Right lobe of liver (tissue), 6 donors: ENCODE results near the gene MYRFL. TPM values are rescaled to one million over a fixed set of nuclear protein-coding genes. Genes with fewer than 3 reads are reported as not detected.

Source experiments
- ATAC-seq, 4 donors: fragments of 200-7000 bp; cut with Tn5 transposase; one replicate each; pipeline ENCODE4 v1.9.1; 2020; ENCODE audit warnings: mild to moderate bottlenecking in 4 of 4, moderate library complexity in 4 of 4
- DNase-seq, 3 donors: peaks; one replicate each; pipeline ENCODE4 v3.0.0-alpha.2; 2020
- H3K27ac ChIP-seq, 3 donors: fragments of 200-600 bp; one replicate each; pipeline ENCODE4 v1.8.0; 2022
- H3K27me3 ChIP-seq, 2 donors: fragments of 200-600 bp; one replicate each; pipeline ENCODE4 v1.8.0; 2022
- H3K36me3 ChIP-seq, 4 donors: fragments of 200-600 bp; sonication (generic) in 1 of 4; one replicate each; pipeline versions ENCODE4 v1.5.1 to v1.8.0; 2017 to 2022; ENCODE audit warnings: control low read depth in 1 of 4
- H3K4me1 ChIP-seq, 4 donors: fragments of 200-600 bp; sonication (generic) in 1 of 4; one replicate each; pipeline versions ENCODE4 v1.5.1 to v1.8.0; 2017 to 2022; ENCODE audit warnings: control low read depth in 1 of 4
- H3K4me3 ChIP-seq, 3 donors: fragments of 200-600 bp; one replicate each; pipeline ENCODE4 v1.8.0; 2022
- H3K9me3 ChIP-seq, 4 donors: fragments of 200-600 bp; sonication (generic) in 1 of 4; one replicate each; pipeline versions ENCODE4 v1.5.1 to v1.8.0; 2017 to 2022; ENCODE audit warnings: control low read depth in 1 of 4
- CTCF ChIP-seq, 4 donors: fragments of 200-600 bp in 3 of 4; fragments of 450-650 bp in 1 of 4; IDR thresholded peaks; one replicate each; pipeline versions ENCODE4 v1.5.1 to v1.8.0; 2016 to 2022; ENCODE audit warnings: antibody characterized with exemption in 4 of 4, mild to moderate bottlenecking in 2 of 4
- POLR2A ChIP-seq: fragments of 450-650 bp; IDR thresholded peaks from one replicate; pipeline ENCODE4 v1.6.1; 2017; ENCODE audit warnings: antibody characterized with exemption, mild to moderate bottlenecking
- WGBS: methylation state at CpG from one replicate; pipeline ENCODE4 v1.1.6; 2018; ENCODE audit warnings: low coverage, low lambda C conversion rate; ENCODE audit not compliant: insufficient coverage; ENCODE audit errors: missing lambda C conversion rate; 5-methylcytosine and 5-hydroxymethylcytosine counted together
- intact Hi-C, 2 donors: fragments of 100-400 bp; cut with DNase I; formaldehyde crosslinking; loops; one replicate each; pipeline versions ENCODE4 v1.11.2 to v1.14.1; 2022
- total RNA-seq, 6 experiments: library from RNA; depleted of rRNA in 2 of 6; stranded (reverse); fragments of >200 nt in 2 of 6; fragmentation: NEBNext Ultra II Directional in 3 of 6; extraction: Animal tissue kit (Norgen Biotek cat#: 25700) in 3 of 6; gene quantifications; one replicate each; pipeline versions ENCODE4 v1.1.0 to v1.2.4, GENCODE V29; 2016 to 2023
- donor health status: DM: no; HTN: yes; CAD: no.
- donor health status: DM: no; HTN: no; CAD: no.
- donor health status: DM: no; HTN: no; CAD: no.
- donor health status: DM: no; HTN: yes; CAD: no.
- donor health status: DM: no; HTN: yes; CAD: no.

The MYRFL gene
- total RNA-seq, 6 experiments from 2014 or later = 0.11 to 0.21 (median 0.17) TPM; not detected in 2

GRCh38 chr12:69901221-69901905 is 76.3 kb downstream of the MYRFL start:
- Histone ChIP-seq H3K27me3 (no peaks in the 10 kb centered on the region), H3K4me3 (no peak overlapping the region), H3K36me3 (no peaks in the 10 kb centered on the region), H3K9me3 (no peaks in the 10 kb centered on the region), H3K27ac (no peak overlapping the region), H3K4me1 (no peaks in the 10 kb centered on the region)
- no peak for TF ChIP-seq CTCF (IDR thresholded peaks at IDR 0.05)
- TF ChIP-seq POLR2A = no peak
- intact Hi-C loops = loop anchor here in 1 of 2 donors (10.0 kb wide), 1 partner anchor 673 kb away; no protein-coding TSS in a partner anchor
- DNase-seq (no peak), ATAC-seq (peak in 2 of 4 donors; percentile 10 to 22)

- no peak for TF ChIP-seq POLR2A
- WGBS = 75% methylated on average over 8 of the region's 8 CpGs
- intact Hi-C loops = loop anchor here in 1 of 2 donors (10.0 kb wide), 1 partner anchor 671 kb away; no protein-coding TSS in a partner anchor
- Histone ChIP-seq H3K27ac (no peak overlapping the region), H3K4me3 (no peak overlapping the region), H3K27me3 (no peaks in the 10 kb centered on the region), H3K9me3 (no peaks in the 10 kb centered on the region), H3K4me1 (no peaks in the 10 kb centered on the region), H3K36me3 (no peaks in the 10 kb centered on the region)
- ATAC-seq (no peak), DNase-seq (no peak)
Observed at GRCh38 chr12:69903548-69903947, 78.5 kb downstream of the MYRFL start.

- H3K4me1 ChIP-seq = no peaks in the 10 kb centered on the region
- no peaks in the 10 kb centered on the region for H3K36me3 ChIP-seq
- ATAC-seq = no peak
- TF ChIP-seq POLR2A (no peak), CTCF (IDR thresholded peaks at IDR 0.05) (no peak)
- H3K4me3 ChIP-seq = no peak overlapping the region
- intact Hi-C loops = loop anchor here in 1 of 2 donors (10.0 kb wide), 1 partner anchor 670 kb away; no protein-coding TSS in a partner anchor
- no peak for DNase-seq
- 77% methylated on average over 1 of the region's 1 CpG for WGBS
- H3K9me3 ChIP-seq = no peaks in the 10 kb centered on the region
- H3K27me3 ChIP-seq = no peaks in the 10 kb centered on the region
- H3K27ac ChIP-seq = no peak overlapping the region
Observed at GRCh38 chr12:69904777-69905176, 79.8 kb downstream of the MYRFL start.

GRCh38 chr12:69905801-69906200 is 80.8 kb downstream of the MYRFL start:
- no peak for DNase-seq
- no peak overlapping the region for H3K27ac ChIP-seq
- no peaks in the 10 kb centered on the region for H3K4me1 ChIP-seq
- TF ChIP-seq CTCF (IDR thresholded peaks at IDR 0.05) (no peak), POLR2A (no peak)
- ATAC-seq = no peak
- H3K27me3 ChIP-seq = no peaks in the 10 kb centered on the region
- intact Hi-C loops = loop anchor here in 1 of 2 donors (10.0 kb wide), 1 partner anchor 669 kb away; no protein-coding TSS in a partner anchor
- H3K4me3 ChIP-seq = no peak overlapping the region
- H3K9me3 ChIP-seq = no peaks in the 10 kb centered on the region
- no peaks in the 10 kb centered on the region for H3K36me3 ChIP-seq
- 75% methylated on average over 1 of the region's 1 CpG for whole genome bisulfite sequencing

- ATAC-seq = no peak
- WGBS = 74% methylated on average over 3 of the region's 4 CpGs
- Histone ChIP-seq H3K27me3 (no peaks in the 10 kb centered on the region), H3K36me3 (no peaks in the 10 kb centered on the region), H3K4me1 (no peaks in the 10 kb centered on the region), H3K9me3 (no peaks in the 10 kb centered on the region), H3K27ac (no peak overlapping the region), H3K4me3 (no peak overlapping the region)
- intact Hi-C loops = loop anchor here in 1 of 2 donors (10.0 kb wide), 1 partner anchor 668 kb away; no protein-coding TSS in a partner anchor
- no peak for TF ChIP-seq CTCF (IDR thresholded peaks at IDR 0.05)
- no peak for TF ChIP-seq POLR2A
- DNase-seq = no peak
Observed at GRCh38 chr12:69906411-69907216, 81.6 kb downstream of the MYRFL start.
